ENCODE measurements around the gene PCDHGA10.
"Not testable (repeated sequence)": the region's sequence is repeated elsewhere in the genome, so short reads cannot be mapped to it uniquely, and the experiment has no call there.

Gene PCDHGA10

GRCh38 chr5:141412854-141413539 is at the start of gene PCDHGA10:
TSS of gene PCDHGA10 (plus strand) at chr5:141412987. CDS start at chr5:141413176, 189 bp downstream.
- DNase-seq, result no peak

- DNase-seq, result no peak
Observed at GRCh38 chr5:141363952-141364660, 48.7 kb upstream of the PCDHGA10 start, which contains the start of gene PCDHGA5. TSS of gene PCDHGA5 (plus strand) at chr5:141364162. CDS start at chr5:141364331, 169 bp downstream.

- no peak for DNase-seq
Observed at GRCh38 chr5:141366016-141366896, 46.5 kb upstream of the PCDHGA10 start.

GRCh38 chr5:141369994-141370848 is 42.6 kb upstream of the PCDHGA10 start, which contains the start of gene PCDHGB3:
TSS of gene PCDHGB3 (plus strand) at chr5:141370242. CDS start at chr5:141370395, 153 bp downstream.
- DNase-seq, result no peak

GRCh38 chr5:141371572-141372475 is 41.0 kb upstream of the PCDHGA10 start:
- DNase-seq, result no peak

GRCh38 chr5:141373673-141374317 is 39.0 kb upstream of the PCDHGA10 start, which contains the start of gene PCDHGA6:
TSS of gene PCDHGA6 (plus strand) at chr5:141373891. CDS start at chr5:141374084, 193 bp downstream.
- DNase-seq, result no peak

GRCh38 chr5:141374627-141375026 is 38.2 kb upstream of the PCDHGA10 start:
- DNase-seq, result no peak

- DNase-seq, result not testable (repeated sequence)
Observed at GRCh38 chr5:141375444-141376155, 37.2 kb upstream of the PCDHGA10 start.

- DNase-seq, result no peak
Observed at GRCh38 chr5:141382469-141383294, 30.1 kb upstream of the PCDHGA10 start, which contains the start of gene PCDHGA7. TSS of gene PCDHGA7 (plus strand) at chr5:141382742. CDS start at chr5:141382900, 158 bp downstream.

- no peak for DNase-seq
Observed at GRCh38 chr5:141383345-141383744, 29.4 kb upstream of the PCDHGA10 start.

- no peak for DNase-seq
Observed at GRCh38 chr5:141384471-141385267, 28.1 kb upstream of the PCDHGA10 start.

- not testable (repeated sequence) for DNase-seq
Observed at GRCh38 chr5:141387557-141388311, 25.1 kb upstream of the PCDHGA10 start, which contains the start of gene PCDHGB4. TSS of gene PCDHGB4 (plus strand) at chr5:141387698. CDS start at chr5:141387885, 187 bp downstream.

- DNase-seq, result no peak
Observed at GRCh38 chr5:141388661-141389060, 24.1 kb upstream of the PCDHGA10 start.

- no peak for DNase-seq
Observed at GRCh38 chr5:141389153-141390042, 23.4 kb upstream of the PCDHGA10 start.

GRCh38 chr5:141392429-141393198 is 20.2 kb upstream of the PCDHGA10 start, which contains the start of gene PCDHGA8:
TSS of gene PCDHGA8 (plus strand) at chr5:141392633. CDS start at chr5:141392814, 181 bp downstream.
- no peak for DNase-seq

Measured in NCI-H2107 (cell line).